ENCODE data around the gene KRT34.
"Not testable (repeated sequence)": the region's sequence is repeated elsewhere in the genome, so short reads cannot be mapped to it uniquely, and the experiment has no call there.

Gene KRT34

DNA sequence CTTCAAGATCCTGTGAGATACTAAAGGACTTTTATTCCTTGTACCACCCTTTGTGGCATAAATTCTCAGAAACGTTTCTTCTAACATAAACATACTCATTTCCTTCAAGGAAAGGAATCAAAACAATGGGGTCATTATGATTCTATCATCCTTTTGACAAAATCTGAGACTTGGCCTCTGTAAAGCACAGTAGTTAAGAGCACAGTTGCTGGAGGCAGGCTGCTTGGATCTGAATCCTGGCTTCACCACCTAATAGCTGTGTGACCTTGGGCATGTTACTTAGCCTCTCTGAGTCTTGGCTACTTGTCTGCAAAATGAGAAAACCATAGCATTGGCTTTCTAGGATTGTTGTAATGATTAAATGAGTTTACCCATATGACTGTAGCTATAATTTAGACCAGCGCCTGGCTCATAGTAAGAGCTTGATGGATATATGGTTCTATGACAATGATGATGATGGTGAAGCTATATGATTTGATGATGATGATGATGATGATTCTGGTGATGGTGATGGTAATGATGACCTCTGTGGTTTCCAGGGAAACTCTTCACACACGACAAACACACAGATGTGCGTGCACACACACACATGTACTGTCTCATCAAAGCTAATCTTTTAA is 21.4 kb upstream of the KRT34 start:
- no peak for DNase-seq

DNA sequence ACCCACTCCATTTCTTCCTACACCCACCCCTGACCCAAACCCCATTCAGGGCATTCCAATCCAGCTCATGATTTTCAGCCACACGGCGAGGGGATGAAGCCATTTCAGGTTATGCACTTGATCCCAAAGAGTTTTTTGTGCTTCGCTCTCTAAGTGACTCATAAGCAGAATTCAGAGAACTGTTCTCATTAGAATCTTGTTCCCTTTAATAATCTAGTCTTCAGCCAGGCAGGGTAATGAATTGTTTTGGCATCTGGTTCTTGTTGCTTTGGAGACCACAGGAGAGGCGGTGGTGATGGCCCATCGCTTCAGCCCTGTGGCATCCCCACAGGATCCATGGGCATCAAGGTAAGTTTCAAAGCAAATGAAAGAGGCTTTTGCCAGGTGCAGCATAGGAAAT is 20.1 kb upstream of the KRT34 start:
- DNase-seq, result no peak

DNA sequence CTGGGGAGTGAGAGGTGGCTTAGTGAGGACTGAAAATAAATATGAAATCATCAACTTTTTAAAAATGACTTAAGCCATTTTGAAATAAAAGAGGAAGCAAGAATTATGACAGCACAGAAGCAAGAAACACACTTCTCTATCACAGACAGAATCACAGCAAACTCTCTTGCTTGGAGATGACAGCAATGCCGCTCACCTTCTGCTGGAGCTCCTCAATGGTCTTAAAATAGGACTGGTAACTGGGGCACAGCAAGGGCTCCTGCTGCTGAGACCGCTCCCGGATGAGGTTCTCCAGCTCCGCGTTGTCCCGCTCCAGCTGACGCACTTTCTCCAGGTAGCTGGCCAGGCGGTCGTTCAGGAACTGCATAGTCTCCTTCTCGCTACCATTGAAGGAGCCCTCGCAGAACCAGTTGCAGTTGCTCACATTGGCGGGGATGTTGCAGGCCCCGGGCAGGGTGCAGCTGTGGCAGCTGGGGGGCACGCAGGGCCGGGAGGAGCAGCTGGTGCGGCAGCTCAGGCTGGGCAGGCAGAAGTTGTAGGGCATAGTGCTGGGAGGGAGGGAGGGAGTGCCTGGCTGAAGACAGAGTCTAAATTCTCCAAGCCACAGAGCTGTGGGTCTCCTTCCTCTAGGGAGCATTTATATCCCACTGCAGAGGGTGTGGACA is 15.0 kb upstream of the KRT34 start, which contains the start of gene KRT31:
TSS of gene KRT31 (minus strand) at position 613 of the 665 bp plus-strand sequence. CDS start at position 544, 69 bp downstream.
- no peak for DNase-seq

DNA sequence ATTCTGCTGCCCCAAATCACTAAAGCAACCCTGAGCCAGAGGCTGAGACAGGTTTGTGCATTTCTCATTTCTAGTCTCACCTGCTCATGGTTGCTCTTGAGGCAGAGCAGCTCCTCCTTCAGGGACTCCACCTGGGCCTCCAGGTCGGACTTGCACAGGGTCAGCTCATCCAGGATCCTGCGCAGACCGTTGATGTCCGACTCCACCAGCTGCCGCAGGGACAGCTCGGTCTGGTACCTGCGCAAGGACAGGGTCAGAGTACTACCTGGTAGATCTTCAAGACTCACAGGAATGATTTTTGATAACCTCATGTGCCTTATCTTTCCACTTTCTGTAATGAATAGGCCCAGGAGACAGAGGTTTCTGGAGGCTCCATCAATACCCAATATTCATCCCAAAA is 14.2 kb upstream of the KRT34 start:
- no peak for DNase-seq

DNA sequence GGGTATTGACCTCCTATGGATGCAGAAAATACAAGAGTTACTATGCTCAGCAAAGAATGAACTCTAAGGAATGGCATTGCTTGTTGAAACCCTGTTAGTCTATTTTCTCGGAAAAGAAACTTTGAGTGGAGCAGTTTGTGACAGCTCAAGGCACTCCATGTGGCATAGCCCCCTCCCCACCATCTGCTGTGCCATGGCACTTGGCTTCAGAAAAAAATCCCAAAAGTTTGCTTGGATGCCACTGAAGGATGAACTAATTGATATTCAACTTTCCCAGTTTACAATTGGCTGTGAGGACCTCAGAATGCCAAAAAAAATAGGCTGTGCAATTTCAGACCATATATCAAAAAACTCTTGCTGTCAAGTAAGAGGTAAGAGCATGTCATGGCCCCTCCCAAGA is 13.5 kb upstream of the KRT34 start:
- DNase-seq, result no peak

DNA sequence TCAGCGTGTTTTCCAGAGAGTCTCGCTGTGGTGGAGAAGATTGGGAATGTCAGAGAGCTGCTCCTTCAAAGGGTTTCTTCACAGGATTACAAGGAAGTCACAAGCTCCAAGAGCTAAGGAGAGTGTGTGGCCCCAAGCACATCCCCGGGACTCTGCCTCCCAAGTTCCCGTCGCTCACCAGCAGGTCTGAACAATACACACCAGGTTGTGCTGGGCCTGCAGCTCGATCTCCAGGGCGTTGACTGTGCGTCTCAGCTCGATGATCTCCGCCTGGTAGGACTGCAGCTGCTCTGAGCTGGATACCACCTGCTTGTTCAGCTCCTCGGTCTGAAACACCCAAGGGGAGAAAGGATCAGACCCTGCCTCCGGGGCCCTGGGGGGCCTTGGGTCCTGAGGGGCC is 12.9 kb upstream of the KRT34 start:
- not testable (repeated sequence) for DNase-seq

DNA sequence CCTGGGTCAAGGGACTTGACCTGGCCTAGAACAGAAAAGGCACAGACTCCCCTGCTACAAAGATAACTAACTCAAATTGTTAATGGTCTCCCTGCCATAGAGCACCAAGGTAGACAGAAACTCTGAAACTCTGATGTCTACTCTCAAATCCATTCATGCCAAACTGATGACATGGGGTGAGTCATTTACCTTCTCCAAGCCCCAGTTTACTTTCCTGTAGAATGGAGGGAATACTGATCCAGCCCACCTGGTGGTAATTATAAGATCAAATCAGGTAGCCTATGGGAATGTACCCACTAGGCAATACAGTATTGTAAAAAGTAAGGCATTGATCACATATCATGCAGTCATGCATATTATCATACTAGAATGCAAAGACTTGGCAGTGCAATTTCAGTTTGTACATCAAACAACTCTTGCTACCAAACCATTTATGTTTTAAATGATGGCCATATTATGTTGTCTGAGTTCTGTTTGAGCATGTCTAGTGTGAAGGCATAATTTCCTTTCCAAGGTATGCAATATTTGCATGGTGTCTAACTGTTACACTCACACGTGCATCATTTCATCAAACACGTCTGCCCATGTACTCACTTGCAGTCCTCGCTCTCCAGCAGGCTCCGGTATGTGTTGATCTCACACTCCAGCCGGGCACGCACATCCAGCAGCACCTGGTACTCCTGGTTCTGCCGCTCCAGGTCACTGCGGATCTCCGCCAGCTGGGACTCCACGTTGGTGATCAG is 12.3 kb upstream of the KRT34 start:
- no peak for DNase-seq

DNA sequence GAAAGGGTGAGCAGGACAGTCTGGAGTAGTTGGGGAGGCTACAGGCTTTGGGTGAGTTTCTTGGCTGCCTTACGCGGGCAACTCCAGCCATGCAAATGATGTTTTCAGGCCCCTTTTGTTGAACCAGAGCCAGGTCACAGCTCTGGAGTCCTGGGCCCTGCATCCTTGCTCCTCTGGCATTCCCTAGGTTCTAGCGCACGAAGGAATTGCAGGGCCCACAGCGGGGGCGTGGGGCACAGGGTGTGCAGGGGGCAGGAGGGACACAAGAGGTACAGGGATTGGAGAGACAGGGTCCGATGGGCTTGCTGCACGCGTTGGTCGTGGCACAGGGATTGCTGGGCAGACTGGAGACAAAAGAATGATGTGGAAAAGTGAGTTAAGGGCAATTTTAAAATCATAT is 11.7 kb upstream of the KRT34 start:
- no peak for DNase-seq

DNA sequence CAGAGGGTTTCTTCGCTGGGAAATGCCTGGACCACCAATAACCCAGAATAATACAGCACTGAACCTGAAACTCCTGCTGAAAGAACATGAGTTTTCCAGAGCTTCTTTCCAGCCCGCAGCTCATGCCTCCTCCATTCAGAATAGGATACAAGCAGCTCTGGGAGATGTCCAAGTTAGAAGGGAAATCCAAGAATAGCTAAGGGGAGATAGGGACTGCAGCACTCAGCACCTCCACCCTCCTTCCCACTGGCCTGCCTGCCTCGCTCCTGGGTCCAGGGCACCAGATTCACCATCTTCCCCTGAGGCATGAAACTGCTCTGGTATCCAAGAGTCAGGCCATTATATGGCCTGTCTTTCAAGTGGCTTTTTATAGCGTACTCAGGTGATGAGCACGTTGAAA is 11.2 kb upstream of the KRT34 start:
- DNase-seq, result no peak

DNA sequence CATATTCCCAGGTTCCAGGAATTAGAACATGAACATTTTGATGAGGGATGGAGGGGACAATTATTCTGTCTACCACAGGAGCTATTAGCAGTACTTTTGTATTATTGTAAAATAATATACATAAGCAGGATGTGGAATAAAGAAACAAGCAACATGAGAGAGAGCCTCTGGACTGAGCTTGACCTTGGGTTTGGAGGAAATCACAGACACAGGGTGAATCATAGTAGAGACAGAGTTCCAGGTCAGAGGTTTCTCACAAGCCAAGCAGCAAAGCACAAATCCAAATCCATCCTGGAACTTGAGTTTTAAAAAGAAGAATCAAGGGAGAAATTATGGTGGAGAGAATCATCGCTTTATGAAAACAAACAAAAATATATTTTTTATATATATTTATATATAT is 10.2 kb upstream of the KRT34 start:
- DNase-seq, result no peak

DNA sequence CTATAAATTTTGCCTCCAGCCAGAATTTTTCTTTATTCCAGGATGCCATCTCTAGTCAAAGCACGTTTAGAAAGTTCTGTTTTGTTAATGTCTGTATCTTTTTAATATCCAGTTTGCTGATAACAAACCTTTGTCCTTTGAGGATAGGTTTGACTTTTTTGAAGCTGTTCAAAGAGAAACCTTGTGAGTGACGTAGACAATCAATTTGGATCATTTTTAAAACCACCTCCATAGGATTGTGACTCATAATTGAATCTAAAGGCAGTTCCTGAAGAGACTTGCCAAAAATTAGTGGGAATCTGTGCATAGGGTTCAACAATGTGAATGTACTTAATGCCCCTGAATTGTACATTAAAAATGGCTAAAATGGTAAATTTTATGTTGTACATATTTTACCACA is 9.4 kb upstream of the KRT34 start:
- DNase-seq, result no peak

DNA sequence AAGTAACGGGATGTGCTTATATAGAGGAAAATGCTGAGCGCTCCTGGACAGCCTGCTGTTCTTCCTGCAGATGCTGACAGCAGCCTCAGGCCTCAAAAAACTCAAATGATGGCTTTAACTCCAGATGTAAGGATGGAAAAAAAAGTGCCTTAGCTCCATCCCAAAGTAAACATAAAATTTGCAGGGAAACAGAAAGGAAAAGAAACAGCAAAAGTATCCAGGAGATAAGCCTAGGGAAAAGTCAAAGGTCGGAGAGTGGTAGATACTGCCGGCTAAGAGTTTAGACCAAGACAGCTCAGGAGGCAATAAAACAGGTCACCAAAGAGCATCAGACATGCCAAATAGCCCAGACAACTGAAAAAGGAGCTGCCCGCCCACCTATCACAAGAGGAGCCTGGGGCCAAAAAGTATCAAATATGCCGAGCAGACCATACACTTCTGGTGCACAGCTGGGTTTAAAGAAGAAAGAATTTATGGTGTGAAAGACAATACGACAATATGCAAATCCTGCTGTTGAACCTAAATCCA is 8.4 kb upstream of the KRT34 start:
- DNase-seq, result no peak

DNA sequence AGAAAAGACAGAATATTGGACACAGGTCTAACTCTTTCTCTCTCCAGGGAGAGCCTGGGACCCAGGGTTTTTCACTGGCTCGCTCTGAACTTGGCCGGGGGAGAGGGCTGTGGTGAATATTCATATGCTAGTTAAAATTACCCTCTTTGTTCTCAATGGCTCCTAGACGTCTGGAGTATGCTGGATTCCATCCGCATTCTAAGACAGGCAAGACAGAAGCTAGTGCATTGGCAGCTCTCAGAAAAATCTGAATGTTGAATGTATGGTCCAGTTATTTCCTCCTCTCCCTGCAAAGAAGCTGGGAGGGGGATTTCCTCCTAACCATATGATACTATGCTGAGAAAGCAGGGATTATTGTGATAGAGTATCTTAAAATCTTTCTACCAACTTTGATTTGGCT is 5.6 kb upstream of the KRT34 start:
- DNase-seq, result no peak

DNA sequence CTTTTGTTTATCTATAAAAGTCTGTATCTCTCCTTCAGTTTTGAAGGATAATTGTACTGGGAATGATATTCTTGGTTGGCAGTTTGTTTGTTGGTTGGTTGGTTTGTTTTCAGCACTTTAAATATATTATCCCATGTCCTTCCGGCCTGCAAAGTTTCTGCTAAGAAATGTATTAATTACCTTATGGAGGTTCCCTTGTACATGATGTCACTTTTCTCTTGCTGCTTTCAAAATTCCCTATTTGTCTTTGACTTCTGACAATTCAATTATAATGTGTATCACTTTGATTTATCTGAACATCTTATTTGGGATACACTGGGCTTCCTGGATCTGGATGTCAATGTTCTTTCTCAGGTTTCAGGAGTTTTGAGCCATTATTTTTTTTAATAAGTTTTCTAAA is 4.1 kb upstream of the KRT34 start:
- DNase-seq, result no peak

DNA sequence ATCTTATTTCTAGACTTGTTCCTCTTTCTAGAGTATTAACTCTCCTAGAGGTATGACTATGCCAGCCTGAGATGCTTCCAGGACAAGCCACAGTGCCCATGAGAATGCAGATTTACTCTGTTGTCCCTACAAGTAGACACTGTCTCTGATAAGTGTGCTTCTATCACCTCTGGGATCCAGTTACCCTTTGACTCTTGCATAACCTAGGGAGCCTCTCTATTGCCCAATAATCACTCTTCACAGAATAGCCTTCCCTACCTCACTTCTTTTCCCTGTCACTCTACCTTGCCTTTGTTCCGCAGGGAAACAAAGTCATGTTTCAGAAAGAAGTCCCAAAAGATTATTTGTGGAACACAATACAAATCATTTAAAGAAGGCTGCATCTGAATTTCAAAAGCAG is 1.6 kb upstream of the KRT34 start:
- DNase-seq, result no peak

DNA sequence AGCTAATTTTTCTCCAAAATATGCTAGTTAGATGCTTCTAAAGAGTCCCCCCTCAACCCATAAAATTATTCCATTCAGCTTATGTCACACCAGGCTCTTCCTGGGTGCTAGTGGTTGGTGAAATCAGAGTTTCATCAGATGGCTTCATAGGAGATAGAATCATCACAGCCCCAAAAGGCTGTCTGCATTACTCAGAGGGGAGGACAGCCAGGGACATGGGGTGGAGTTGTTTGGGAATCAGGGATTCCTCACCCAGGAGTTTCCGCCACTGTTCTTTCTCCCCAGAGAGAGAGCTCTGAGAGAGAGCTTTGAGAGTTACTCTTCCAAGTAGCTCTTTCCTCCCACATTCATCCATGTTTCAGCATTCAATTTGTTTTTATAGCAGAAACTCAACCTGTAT is 288 bp upstream of the KRT34 start:
- DNase-seq, result no peak

DNA sequence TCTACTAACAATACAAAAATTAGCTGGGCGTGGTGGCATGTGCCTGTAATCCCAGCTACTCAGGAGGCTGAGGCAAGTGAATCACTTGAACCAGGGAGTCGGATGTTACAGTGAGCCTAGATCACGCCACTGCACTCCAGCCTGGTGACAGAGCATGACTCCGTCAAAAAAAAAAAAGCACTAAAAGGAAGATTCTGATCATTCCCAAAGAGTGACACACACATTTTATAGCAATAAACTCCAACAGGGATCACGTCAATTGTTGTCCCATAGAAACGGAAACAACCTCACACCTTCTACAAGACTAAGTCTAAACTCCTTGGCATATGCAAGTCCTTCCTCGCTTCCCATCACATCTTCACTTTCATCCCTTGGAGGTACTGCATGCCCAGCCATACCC is 2.0 kb downstream of the KRT34 start:
- not testable (repeated sequence) for DNase-seq

DNA sequence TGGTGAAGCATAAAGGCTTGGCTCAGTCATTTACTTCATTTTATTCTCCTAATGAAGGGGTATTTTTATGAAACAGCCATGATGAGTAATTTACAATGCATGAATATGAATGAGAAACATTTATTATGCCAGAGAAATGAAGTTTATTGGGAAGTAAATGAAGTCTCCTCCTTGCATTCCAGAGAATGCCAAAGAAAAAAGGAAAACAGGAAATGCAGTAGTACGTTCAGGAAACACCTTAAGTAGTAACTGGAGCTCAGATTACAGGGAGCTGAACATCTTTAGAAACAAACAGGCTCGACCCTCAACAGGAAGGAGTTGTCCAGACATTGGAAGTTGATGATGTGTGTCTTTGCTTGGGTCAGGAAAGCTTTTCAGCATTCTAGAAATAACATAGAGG is 4.6 kb downstream of the KRT34 start:
- DNase-seq, result no peak

DNA sequence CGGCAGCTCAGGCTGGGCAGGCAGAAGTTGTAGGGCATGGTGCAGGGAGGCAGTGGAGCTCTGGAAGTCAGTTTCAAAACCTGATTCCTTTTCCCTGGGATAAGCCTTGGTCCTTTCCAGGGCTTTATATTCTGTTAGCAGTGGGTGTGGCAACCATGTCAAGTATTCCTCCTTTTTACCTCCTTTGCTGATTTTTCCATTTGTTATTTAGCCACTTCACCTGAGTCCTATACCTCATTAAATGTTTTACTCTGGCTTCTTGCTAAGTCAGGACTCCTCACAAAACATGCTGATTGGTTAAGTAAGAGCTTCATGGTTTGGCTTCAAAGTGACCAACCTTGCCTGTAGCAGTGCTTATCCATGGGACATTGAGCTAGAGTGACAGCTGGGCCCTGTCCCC is 12.4 kb downstream of the KRT34 start, which contains the start of gene KRT33B:
TSS of gene KRT33B (minus strand) at position 101 of the 400 bp plus-strand sequence. CDS start at position 38, 63 bp downstream.
- no peak for DNase-seq

DNA sequence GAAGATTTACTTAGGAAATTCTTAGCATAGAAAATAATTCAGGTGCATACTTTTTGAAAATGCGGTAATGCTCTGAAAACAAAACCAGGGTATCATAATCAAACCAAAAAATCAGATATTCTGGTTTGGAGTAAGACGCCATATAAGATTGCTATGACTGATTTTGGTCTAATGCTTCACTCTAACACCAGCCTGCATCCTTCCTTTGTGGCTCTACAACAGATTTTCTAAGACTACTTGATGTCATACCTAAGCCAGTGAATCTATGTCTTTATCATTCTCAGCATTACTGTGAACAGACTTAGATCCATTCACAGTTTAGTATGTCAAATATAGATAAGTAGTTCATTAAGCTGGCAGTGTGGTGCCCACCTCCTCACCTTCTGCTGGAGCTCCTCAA is 13.1 kb downstream of the KRT34 start:
- no peak for DNase-seq

DNA sequence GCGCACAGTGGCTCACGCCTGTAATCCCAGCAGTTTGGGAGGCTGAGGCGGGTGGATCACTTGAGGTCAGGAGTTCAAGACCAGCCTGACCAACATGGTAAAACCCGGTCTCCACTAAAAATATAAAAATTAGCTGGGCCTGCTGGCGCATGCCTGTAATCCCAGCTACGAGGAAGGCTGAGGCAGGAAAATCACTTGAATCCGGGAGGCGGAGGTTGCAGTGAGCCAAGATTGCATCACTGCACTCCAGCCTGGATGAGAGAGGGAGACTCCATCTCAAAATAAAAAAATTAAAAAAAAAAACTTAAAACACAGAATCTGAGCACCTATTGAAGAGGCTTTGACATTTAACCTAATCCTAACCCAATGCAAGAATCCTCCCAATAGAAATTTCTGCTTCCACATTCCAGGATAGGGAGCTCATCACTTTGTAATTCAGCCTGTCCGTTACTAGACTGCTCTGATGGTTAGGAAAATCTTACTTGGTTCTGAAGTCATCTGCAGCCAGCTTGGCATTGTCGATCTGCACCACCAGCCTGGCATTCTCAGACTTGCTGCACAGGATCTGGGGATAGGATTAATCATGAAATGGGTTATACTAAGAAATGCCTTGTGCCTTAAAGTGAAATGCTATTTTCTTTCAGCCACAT is 14.6 kb downstream of the KRT34 start:
- no peak for DNase-seq

DNA sequence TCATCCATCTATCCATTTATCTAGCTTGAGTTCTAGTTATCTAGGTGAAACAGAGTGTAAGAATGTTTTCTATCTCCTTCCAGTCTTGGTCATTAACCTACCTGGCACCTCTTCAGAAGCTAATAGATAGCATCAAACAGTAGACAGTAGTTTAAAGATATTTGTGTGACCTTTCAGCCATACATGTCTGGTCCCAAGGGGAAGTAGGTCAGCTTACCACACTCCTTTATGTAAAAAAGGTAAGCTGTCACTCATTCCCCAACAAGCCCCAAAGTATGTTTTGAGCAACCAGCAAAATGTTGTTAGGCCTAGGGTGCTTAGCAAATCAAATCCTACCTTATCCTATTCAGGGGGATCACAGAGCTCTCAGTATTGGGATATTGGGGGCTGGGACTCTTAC is 16.0 kb downstream of the KRT34 start:
- DNase-seq, result no peak

DNA sequence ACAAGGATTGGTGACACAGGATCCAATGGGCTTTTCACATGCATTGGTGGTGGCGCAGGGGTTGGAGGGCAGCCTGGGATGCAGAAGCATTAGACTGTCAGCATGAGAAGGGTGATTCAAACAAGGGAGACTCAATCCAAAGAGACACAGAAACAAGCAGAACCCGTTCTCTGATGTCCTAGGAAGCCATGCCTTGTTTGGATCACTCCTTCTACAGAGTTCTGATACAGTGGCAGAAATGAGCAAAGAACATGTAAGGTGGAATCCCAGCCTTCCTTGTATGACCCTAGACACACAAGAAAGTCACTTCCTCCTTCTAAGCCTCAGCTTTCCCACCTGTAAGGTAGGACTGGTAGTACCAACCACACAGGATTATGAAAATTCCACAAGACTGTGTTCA is 18.2 kb downstream of the KRT34 start:
- no peak for DNase-seq

Measured in activated T-cell treated with anti-CD3 and anti-CD28 coated beads for 4 hours (primary cell).